HCT116 (cell line): ENCODE measurements around the gene FBXO48. TPM values are rescaled to one million over a fixed set of nuclear protein-coding genes. Genes with fewer than 3 reads are reported as not detected.

Experiments
- ATAC-seq: fragments of 200-7000 bp; cut with Tn5 transposase; 2 replicates; pipeline ENCODE4 v1.9.1; 2020; ENCODE audit warnings: mild to moderate bottlenecking, moderate library complexity
- BruUV-seq: library from RNA; stranded (reverse); fragments of 400-500 nt; replicated peaks from 2 replicates; lab custom pipeline; 2021; lab: Mats Ljungman, UMichigan
- CTCF ChIA-PET: fragments of 300-600 bp; sonication (Branson Sonifier 250); formaldehyde crosslinking; loops from one replicate; lab custom pipeline; 2021; ENCODE audit warnings: antibody characterized with exemption; lab: Charles Lee
- POLR2A ChIA-PET: fragments of 300-600, 350-600 bp; sonication (Branson Sonifier 250); formaldehyde crosslinking; loops from one replicate; lab custom pipeline; 2021; ENCODE audit warnings: antibody characterized with exemption; lab: Charles Lee
- RAD21 ChIA-PET, 2 experiments: fragments of 300-600 bp; sonication (Branson Sonifier 250); formaldehyde crosslinking; loops; one replicate each; lab custom pipeline; 2023; ENCODE audit warnings: low total read pairs in 2 of 2; ENCODE audit not compliant: uncharacterized antibody in 2 of 2, unreplicated experiment in 2 of 2, low non-redundant PET in 1 of 2; lab: Charles Lee
- DNase-seq: peaks from one replicate; pipeline ENCODE4 v3.0.0-alpha.2; 2010; ENCODE audit warnings: low read depth, low spot score
- H2AFZ ChIP-seq: fragments of 200-600 bp; shearing (Covaris generic), sonication (generic); 2 replicates; pipeline ENCODE4 v1.6.1; 2017; ENCODE audit warnings: low read depth, mixed run types, mixed read lengths, antibody characterized with exemption, low read length; ENCODE audit not compliant: poor library complexity, severe bottlenecking
- H3K27ac ChIP-seq: 2 replicates; pipeline ENCODE4 v1.5.1; 2012; ENCODE audit warnings: low read depth, low read length
- H3K27me3 ChIP-seq: fragments of 200-600 bp; sonication (generic); 2 replicates; pipeline ENCODE4 v1.6.1; 2016; ENCODE audit warnings: mixed run types, low read length, mixed read lengths; ENCODE audit not compliant: insufficient read depth
- H3K36me3 ChIP-seq, 2 experiments: fragments of 200-500 bp in 1 of 2; fragments of 200-600 bp in 1 of 2; sonication (Bioruptor generic) in 1 of 2; sonication (generic) in 1 of 2; 2 replicates each; pipeline versions ENCODE4 v1.5.1 to v1.6.1; 2014 to 2016; ENCODE audit warnings: low read length in 2 of 2, inconsistent platforms in 1 of 2, mixed read lengths in 1 of 2, mixed run types in 1 of 2; ENCODE audit not compliant: insufficient read depth in 2 of 2, control insufficient read depth in 1 of 2
- H3K4me1 ChIP-seq, 2 experiments: fragments of 200-600 bp in 1 of 2; sonication (generic) in 1 of 2; 2 replicates each; pipeline versions ENCODE4 v1.5.1 to v1.6.1; 2012 to 2017; ENCODE audit warnings: low read length in 2 of 2, inconsistent platforms in 1 of 2, mild to moderate bottlenecking in 1 of 2, mixed read lengths in 1 of 2, mixed run types in 1 of 2, moderate library complexity in 1 of 2; ENCODE audit not compliant: insufficient read depth in 2 of 2, control insufficient read depth in 1 of 2
- H3K4me2 ChIP-seq: fragments of 200-600 bp; sonication (generic); 2 replicates; pipeline ENCODE4 v1.6.1; 2017; ENCODE audit warnings: mixed run types, low read length, mixed read lengths
- H3K4me3 ChIP-seq, 2 experiments: fragments of 200-600 bp in 1 of 2; sonication (generic) in 1 of 2; replicated peaks in 1 of 2; 2 replicates each; pipeline ENCODE4 v1.5.1; 2011 to 2016; ENCODE audit warnings: low read length in 2 of 2, control low read depth in 1 of 2, low read depth in 1 of 2, mild to moderate bottlenecking in 1 of 2, mixed read lengths in 1 of 2, mixed run types in 1 of 2
- H3K79me2 ChIP-seq: fragments of 200-600 bp; sonication (generic); 2 replicates; pipeline ENCODE4 v1.6.1; 2017; ENCODE audit warnings: mild to moderate bottlenecking, mixed run types, low read length, moderate library complexity, mixed read lengths; ENCODE audit not compliant: insufficient read depth
- H3K9ac ChIP-seq: fragments of 200-600 bp; sonication (generic); 2 replicates; pipeline ENCODE4 v1.6.1; 2016; ENCODE audit warnings: low read length, mixed read lengths
- H3K9me2 ChIP-seq: fragments of 200-600 bp; sonication (generic), shearing (Covaris generic); 2 replicates; pipeline ENCODE4 v1.6.1; 2017; ENCODE audit warnings: mixed run types, mild to moderate bottlenecking, moderate library complexity; ENCODE audit not compliant: insufficient read depth
- H3K9me3 ChIP-seq, 2 experiments: fragments of 200-500 bp in 1 of 2; fragments of 200-600 bp in 1 of 2; sonication (Bioruptor generic) in 1 of 2; sonication (generic) in 1 of 2; 2 replicates each; pipeline ENCODE4 v1.6.1; 2014 to 2017; ENCODE audit warnings: low read length in 2 of 2, mixed read lengths in 2 of 2, inconsistent platforms in 1 of 2, low read depth in 1 of 2, mild to moderate bottlenecking in 1 of 2, mixed run types in 1 of 2, moderate library complexity in 1 of 2; ENCODE audit not compliant: control insufficient read depth in 1 of 2, insufficient read depth in 1 of 2
- H4K20me1 ChIP-seq: fragments of 200-600 bp; sonication (generic), shearing (Covaris generic); 2 replicates; pipeline ENCODE4 v1.6.1; 2017; ENCODE audit warnings: mixed run types, mild to moderate bottlenecking, moderate library complexity; ENCODE audit not compliant: insufficient read depth
- CBX3 ChIP-seq: IDR thresholded peaks from 2 replicates; pipeline ENCODE4 v1.6.1; 2012; ENCODE audit warnings: low read depth
- CEBPB ChIP-seq: IDR thresholded peaks from 2 replicates; pipeline ENCODE4 v1.6.1; 2012; ENCODE audit warnings: low read depth
- CTCF ChIP-seq, 3 experiments: fragments of 200-600 bp in 1 of 3; sonication (generic) in 1 of 3; IDR thresholded peaks in 2 of 3; conservative IDR thresholded peaks in 1 of 3; 2 replicates each; pipeline ENCODE4 v1.5.1; 2012 to 2017; ENCODE audit warnings: low read depth in 2 of 3, low read length in 2 of 3, antibody characterized with exemption in 1 of 3, borderline replicate concordance in 1 of 3, control low read depth in 1 of 3, mild to moderate bottlenecking in 1 of 3, mixed read lengths in 1 of 3, mixed run types in 1 of 3, moderate library complexity in 1 of 3; ENCODE audit not compliant: insufficient read depth in 1 of 3
- ELF1 ChIP-seq: IDR thresholded peaks from 2 replicates; pipeline ENCODE4 v1.6.1; 2012; ENCODE audit warnings: low read depth, borderline replicate concordance
- EZH2 ChIP-seq: fragments of 200-600 bp; sonication (generic); IDR thresholded peaks from 2 replicates; pipeline ENCODE4 v1.6.1; 2017; ENCODE audit warnings: antibody characterized with exemption, mixed run types
- EZH2phosphoT487 ChIP-seq: fragments of 200-600 bp; IDR thresholded peaks from 2 replicates; pipeline ENCODE4 v1.6.1; 2018; ENCODE audit warnings: antibody characterized with exemption, borderline replicate concordance
- JUND ChIP-seq: IDR thresholded peaks from 2 replicates; pipeline ENCODE4 v1.6.1; 2012
- MAX ChIP-seq: IDR thresholded peaks from 2 replicates; pipeline ENCODE4 v1.6.1; 2012
- POLR2A ChIP-seq: IDR thresholded peaks from 2 replicates; pipeline ENCODE4 v1.7.0; 2011; ENCODE audit warnings: borderline replicate concordance; ENCODE audit not compliant: insufficient read depth, insufficient read length; ENCODE audit errors: extremely low read depth
- POLR2AphosphoS5 ChIP-seq: IDR thresholded peaks from 2 replicates; pipeline ENCODE4 v1.6.1; 2011; ENCODE audit warnings: mild to moderate bottlenecking, low read depth, low read length, moderate library complexity
- REST ChIP-seq: IDR thresholded peaks from 2 replicates; pipeline ENCODE4 v1.6.1; 2012; ENCODE audit warnings: low read depth
- SIN3A ChIP-seq: IDR thresholded peaks from 2 replicates; pipeline ENCODE4 v1.6.1; 2012; ENCODE audit warnings: low read depth
- SRF ChIP-seq: IDR thresholded peaks from 2 replicates; pipeline ENCODE4 v1.6.1; 2012; ENCODE audit warnings: low read depth
- TCF7L2 ChIP-seq: IDR thresholded peaks from 2 replicates; pipeline ENCODE4 v1.7.0; 2011; ENCODE audit warnings: borderline replicate concordance, inconsistent platforms; ENCODE audit not compliant: insufficient read depth, insufficient read length; ENCODE audit errors: extremely low read depth
- YY1 ChIP-seq: IDR thresholded peaks from 2 replicates; pipeline ENCODE4 v1.6.1; 2011; ENCODE audit warnings: low read length, low read depth, moderate library complexity, mild to moderate bottlenecking; ENCODE audit not compliant: insufficient replicate concordance; ENCODE audit errors: extremely low read depth
- ZBTB33 ChIP-seq: IDR thresholded peaks from 2 replicates; pipeline ENCODE4 v1.6.1; 2011; ENCODE audit warnings: mild to moderate bottlenecking, low read length, moderate library complexity; ENCODE audit not compliant: insufficient replicate concordance; ENCODE audit errors: extremely low read depth
- ZNF274 ChIP-seq: fragments of 200-500 bp; sonication (Bioruptor generic); IDR thresholded peaks from 2 replicates; pipeline ENCODE4 v1.6.1; 2014; ENCODE audit warnings: mild to moderate bottlenecking, low read depth, low read length, inconsistent platforms
- intact Hi-C: fragments of 100-400 bp; cut with micrococcal nuclease; formaldehyde crosslinking; loops from 2 replicates; pipeline ENCODE4 v1.10.0; 2022
- total RNA-seq: library from RNA; stranded (reverse); gene quantifications from one replicate; pipeline ENCODE4 v1.2.1, GENCODE V29; 2021; ENCODE audit not compliant: unreplicated experiment

The FBXO48 gene
- total RNA-seq, 1 experiment from 2014 or later = 0.91 TPM

- no peak for TF ChIP-seq EZH2phosphoT487
- TF ChIP-seq ELF1 = no peak
- TF ChIP-seq POLR2A = no peak
- TF ChIP-seq SRF = no peak
- TF ChIP-seq CBX3 = no peak
- TF ChIP-seq CTCF (IDR thresholded peaks at IDR 0.05 in 2 of 3, conservative IDR thresholded peaks at IDR 0.05 in 1 of 3; ENCODE audit: borderline replicate concordance in 1 of 3, insufficient read depth in 1 of 3, low read depth in 2 of 3, low read length in 2 of 3) = no peak
Observed at GRCh38 chr2:68416081-68416675, 50.9 kb downstream of the FBXO48 start (continued).

GRCh38 chr2:68415521-68415920, 51.6 kb downstream of the FBXO48 start:
- RAD21 ChIA-PET = no interaction called here
- Histone ChIP-seq H3K4me2 (no peak overlapping the region), H3K79me2 (no peaks in the 10 kb centered on the region), H2AFZ (no peak overlapping the region), H3K4me1 (no peaks in the 10 kb centered on the region), H4K20me1 (no peaks in the 10 kb centered on the region), H3K4me3 (no peak overlapping the region), H3K9ac (no peak overlapping the region), H3K36me3 (no peaks in the 10 kb centered on the region), H3K27ac (no peak overlapping the region), H3K27me3 (0 out of 2 replicates have a peak, but pooled peaks cover 4% of the 10 kb centered on the region), H3K9me2 (no peaks in the 10 kb centered on the region), H3K9me3 (no peaks in the 10 kb centered on the region)
- CTCF ChIA-PET = interaction anchor here (1.5 kb wide), 1 partner anchor 26 kb away, joined by 4 read pairs; no protein-coding TSS in a partner anchor
- ATAC-seq = no peak
- POLR2A ChIA-PET = no interaction called here
- no TSS peak for BruUV-seq
- DNase-seq = no peak
- intact Hi-C loops = no loop called here
- no peak for TF ChIP-seq YY1
- no peak for TF ChIP-seq ZBTB33
- no peak for TF ChIP-seq POLR2AphosphoS5
- no peak for TF ChIP-seq ZNF274
- no peak for TF ChIP-seq SRF
- TF ChIP-seq REST = no peak
- no peak for TF ChIP-seq TCF7L2
- TF ChIP-seq SIN3A = no peak
- no peak for TF ChIP-seq MAX
- TF ChIP-seq CBX3 = no peak
- TF ChIP-seq CEBPB = no peak
- no peak for TF ChIP-seq ELF1
- no peak for TF ChIP-seq EZH2
- TF ChIP-seq JUND = no peak
- TF ChIP-seq, all 23 proteins: peak for 0
